Panc1 (cell line): ENCODE data around the gene ANTXR1. TPM values are rescaled to one million over a fixed set of nuclear protein-coding genes. Genes with fewer than 3 reads are reported as not detected.
A peak's percentile ranks its signal among the peaks of the same experiment; 100 is the strongest.

ENCODE experiments used
- ATAC-seq: fragments of 200-7000 bp; cut with Tn5 transposase; 2 replicates; pipeline ENCODE4 v1.9.1; 2020; ENCODE audit warnings: mild to moderate bottlenecking, moderate library complexity
- BruUV-seq: library from RNA; stranded (reverse); fragments of 400-500 nt; replicated peaks from 2 replicates; lab custom pipeline; 2021; lab: Mats Ljungman, UMichigan
- CTCF ChIA-PET: fragments of 300-600 bp; sonication (Branson Sonifier 250); formaldehyde crosslinking; loops from one replicate; lab custom pipeline; 2022; ENCODE audit warnings: antibody characterized with exemption; lab: Charles Lee
- POLR2A ChIA-PET: fragments of 300-600 bp; sonication (Branson Sonifier 250); formaldehyde crosslinking; loops from one replicate; lab custom pipeline; 2022; ENCODE audit warnings: antibody characterized with exemption; lab: Charles Lee
- DNase-seq: peaks from one replicate; pipeline ENCODE4 v3.0.0-alpha.2; 2010; ENCODE audit warnings: low read depth, low spot score
- H3K27ac ChIP-seq: 2 replicates; pipeline ENCODE4 v1.5.1; 2011; ENCODE audit warnings: mild to moderate bottlenecking, low read length, inconsistent platforms
- H3K27me3 ChIP-seq: fragments of 200-500 bp; sonication (Bioruptor generic); 2 replicates; pipeline ENCODE4 v1.6.0; 2014; ENCODE audit warnings: low read length, inconsistent platforms; ENCODE audit not compliant: control insufficient read depth, insufficient read depth
- H3K36me3 ChIP-seq: fragments of 200-500 bp; sonication (Bioruptor generic); 2 replicates; pipeline ENCODE4 v1.5.1; 2014; ENCODE audit warnings: inconsistent platforms, mild to moderate bottlenecking, low read length, moderate library complexity; ENCODE audit not compliant: control insufficient read depth, insufficient read depth
- H3K4me1 ChIP-seq: 2 replicates; pipeline ENCODE4 v1.5.1; 2011; ENCODE audit warnings: inconsistent platforms, mild to moderate bottlenecking, low read length, moderate library complexity; ENCODE audit not compliant: control insufficient read depth, insufficient read depth
- H3K4me3 ChIP-seq, 2 experiments: 2 replicates each; pipeline ENCODE4 v1.5.1; 2011 to 2012; ENCODE audit warnings: low read depth in 2 of 2, low read length in 2 of 2, mild to moderate bottlenecking in 2 of 2, inconsistent platforms in 1 of 2, moderate library complexity in 1 of 2
- H3K9me3 ChIP-seq: fragments of 200-500 bp; sonication (Bioruptor generic); 2 replicates; pipeline ENCODE4 v1.5.1; 2014; ENCODE audit warnings: low read depth, mild to moderate bottlenecking, inconsistent platforms, low read length, moderate library complexity; ENCODE audit not compliant: control insufficient read depth, insufficient read depth
- POLR2AphosphoS5 ChIP-seq: IDR thresholded peaks from 2 replicates; pipeline ENCODE4 v1.6.1; 2012; ENCODE audit warnings: mild to moderate bottlenecking, low read depth, low read length, moderate library complexity
- SIN3A ChIP-seq: IDR thresholded peaks from 2 replicates; pipeline ENCODE4 v1.6.1; 2012; ENCODE audit warnings: low read depth, mild to moderate bottlenecking, low read length, moderate library complexity, borderline replicate concordance; ENCODE audit not compliant: insufficient read depth
- TCF7L2 ChIP-seq: IDR thresholded peaks from 2 replicates; pipeline ENCODE4 v1.6.1; 2011; ENCODE audit warnings: mild to moderate bottlenecking, low read depth, low read length, inconsistent platforms
- in situ Hi-C: cut with HindIII; loops from 2 replicates; pipeline ENCODE4 v1.10.0; 2016; ENCODE audit warnings: low sequenced_read_pairs, low pct_unique_long_range_greater_than_20kb
- intact Hi-C: fragments of 100-400 bp; cut with micrococcal nuclease; formaldehyde crosslinking; loops from one replicate; pipeline ENCODE4 v1.10.0; 2022; ENCODE audit not compliant: unreplicated experiment
- total RNA-seq: library from RNA; stranded (reverse); gene quantifications from one replicate; pipeline ENCODE4 v1.2.1, GENCODE V29; 2021; ENCODE audit not compliant: unreplicated experiment
- TF ChIP-seq, protein P1 (sequence below): fragments of 450-650 bp; IDR thresholded peaks from 2 replicates; pipeline ENCODE4 v1.5.1; 2017; ENCODE audit warnings: mild to moderate bottlenecking
- TF ChIP-seq, protein P2 (sequence below), 2 experiments: IDR thresholded peaks; 2 replicates each; pipeline ENCODE4 v1.6.1; 2011 to 2012; ENCODE audit warnings: low read depth in 2 of 2, control low read depth in 1 of 2, low read length in 1 of 2, mild to moderate bottlenecking in 1 of 2, moderate library complexity in 1 of 2; ENCODE audit not compliant: insufficient read depth in 1 of 2

ANTXR1 gene
- total RNA-seq, 1 experiment from 2014 or later, result 132 TPM

DNA sequence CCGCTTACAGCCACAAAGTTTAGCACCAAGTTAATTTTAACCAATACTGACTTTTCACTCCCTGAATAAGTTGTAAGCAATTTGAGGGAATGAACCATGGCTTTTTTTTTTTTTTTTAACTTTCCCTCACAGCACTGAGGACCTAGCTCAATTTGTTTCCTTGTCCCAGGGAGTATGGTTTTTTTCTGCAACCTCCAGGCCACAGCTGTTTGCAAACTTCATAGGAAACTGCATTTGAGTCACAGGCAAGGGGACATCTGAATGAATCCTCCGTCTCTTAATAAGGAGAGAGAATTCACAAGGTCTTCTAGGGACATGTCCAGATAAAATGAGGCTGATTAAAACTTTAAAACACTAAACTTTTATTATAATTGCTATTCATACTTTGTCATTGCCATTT is 192.5 kb downstream of the ANTXR1 start:
- Histone ChIP-seq H3K27ac (no peak overlapping the region), H3K36me3 (no peaks in the 10 kb centered on the region), H3K4me1 (no peaks in the 10 kb centered on the region), H3K9me3 (peaks cover 6% of the 10 kb centered on the region; the same call in 1 of the 2 replicates), H3K4me3 (no peak overlapping the region), H3K27me3 (no peaks in the 10 kb centered on the region)
- DNase-seq (no peak), ATAC-seq (no peak)
- intact Hi-C loops, result no loop called here
- TF ChIP-seq, protein P1, sequence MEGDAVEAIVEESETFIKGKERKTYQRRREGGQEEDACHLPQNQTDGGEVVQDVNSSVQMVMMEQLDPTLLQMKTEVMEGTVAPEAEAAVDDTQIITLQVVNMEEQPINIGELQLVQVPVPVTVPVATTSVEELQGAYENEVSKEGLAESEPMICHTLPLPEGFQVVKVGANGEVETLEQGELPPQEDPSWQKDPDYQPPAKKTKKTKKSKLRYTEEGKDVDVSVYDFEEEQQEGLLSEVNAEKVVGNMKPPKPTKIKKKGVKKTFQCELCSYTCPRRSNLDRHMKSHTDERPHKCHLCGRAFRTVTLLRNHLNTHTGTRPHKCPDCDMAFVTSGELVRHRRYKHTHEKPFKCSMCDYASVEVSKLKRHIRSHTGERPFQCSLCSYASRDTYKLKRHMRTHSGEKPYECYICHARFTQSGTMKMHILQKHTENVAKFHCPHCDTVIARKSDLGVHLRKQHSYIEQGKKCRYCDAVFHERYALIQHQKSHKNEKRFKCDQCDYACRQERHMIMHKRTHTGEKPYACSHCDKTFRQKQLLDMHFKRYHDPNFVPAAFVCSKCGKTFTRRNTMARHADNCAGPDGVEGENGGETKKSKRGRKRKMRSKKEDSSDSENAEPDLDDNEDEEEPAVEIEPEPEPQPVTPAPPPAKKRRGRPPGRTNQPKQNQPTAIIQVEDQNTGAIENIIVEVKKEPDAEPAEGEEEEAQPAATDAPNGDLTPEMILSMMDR, result no peak
- TF ChIP-seq, protein P2, sequence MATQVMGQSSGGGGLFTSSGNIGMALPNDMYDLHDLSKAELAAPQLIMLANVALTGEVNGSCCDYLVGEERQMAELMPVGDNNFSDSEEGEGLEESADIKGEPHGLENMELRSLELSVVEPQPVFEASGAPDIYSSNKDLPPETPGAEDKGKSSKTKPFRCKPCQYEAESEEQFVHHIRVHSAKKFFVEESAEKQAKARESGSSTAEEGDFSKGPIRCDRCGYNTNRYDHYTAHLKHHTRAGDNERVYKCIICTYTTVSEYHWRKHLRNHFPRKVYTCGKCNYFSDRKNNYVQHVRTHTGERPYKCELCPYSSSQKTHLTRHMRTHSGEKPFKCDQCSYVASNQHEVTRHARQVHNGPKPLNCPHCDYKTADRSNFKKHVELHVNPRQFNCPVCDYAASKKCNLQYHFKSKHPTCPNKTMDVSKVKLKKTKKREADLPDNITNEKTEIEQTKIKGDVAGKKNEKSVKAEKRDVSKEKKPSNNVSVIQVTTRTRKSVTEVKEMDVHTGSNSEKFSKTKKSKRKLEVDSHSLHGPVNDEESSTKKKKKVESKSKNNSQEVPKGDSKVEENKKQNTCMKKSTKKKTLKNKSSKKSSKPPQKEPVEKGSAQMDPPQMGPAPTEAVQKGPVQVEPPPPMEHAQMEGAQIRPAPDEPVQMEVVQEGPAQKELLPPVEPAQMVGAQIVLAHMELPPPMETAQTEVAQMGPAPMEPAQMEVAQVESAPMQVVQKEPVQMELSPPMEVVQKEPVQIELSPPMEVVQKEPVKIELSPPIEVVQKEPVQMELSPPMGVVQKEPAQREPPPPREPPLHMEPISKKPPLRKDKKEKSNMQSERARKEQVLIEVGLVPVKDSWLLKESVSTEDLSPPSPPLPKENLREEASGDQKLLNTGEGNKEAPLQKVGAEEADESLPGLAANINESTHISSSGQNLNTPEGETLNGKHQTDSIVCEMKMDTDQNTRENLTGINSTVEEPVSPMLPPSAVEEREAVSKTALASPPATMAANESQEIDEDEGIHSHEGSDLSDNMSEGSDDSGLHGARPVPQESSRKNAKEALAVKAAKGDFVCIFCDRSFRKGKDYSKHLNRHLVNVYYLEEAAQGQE (IDR thresholded peaks at IDR 0.05; ENCODE audit: insufficient read depth in 1 of 2, low read depth in 2 of 2, low read length in 1 of 2), result no peak
- TF ChIP-seq POLR2AphosphoS5, result no peak
- no peak for TF ChIP-seq TCF7L2
- TF ChIP-seq SIN3A, result no peak
- ChIA-PET CTCF (no interaction called here), POLR2A (no interaction called here)
- in situ Hi-C loops, result no loop called here
- BruUV-seq, result no TSS peak

DNA sequence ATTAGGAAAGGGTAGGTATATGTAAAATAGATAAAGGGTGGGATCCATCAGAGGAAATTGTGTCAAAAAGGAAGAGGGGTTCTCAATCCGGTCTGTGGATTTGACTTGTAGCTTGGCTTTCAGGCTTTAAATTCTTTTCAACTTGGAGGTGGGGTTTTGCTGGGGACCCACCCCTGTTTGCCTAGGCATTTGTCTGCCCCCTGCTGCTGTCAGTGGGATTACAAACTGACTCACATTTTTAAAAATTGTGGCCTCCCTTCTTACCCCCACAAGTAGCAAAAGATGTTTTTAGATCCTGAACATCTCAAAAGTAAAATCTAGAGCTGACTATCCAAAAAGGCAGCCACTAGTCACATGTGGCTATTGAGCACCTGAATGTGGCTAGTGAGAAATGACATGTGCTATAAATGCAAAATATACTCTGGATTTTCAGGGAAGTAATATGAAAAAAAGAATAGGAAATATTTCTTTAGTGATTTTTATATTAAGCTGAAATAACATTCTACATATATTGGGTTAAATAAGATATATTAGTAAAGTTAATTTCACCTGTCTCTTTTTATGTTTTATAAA is 195.1 kb downstream of the ANTXR1 start:
- ChIA-PET CTCF (no interaction called here), POLR2A (no interaction called here)
- ATAC-seq (no peak), DNase-seq (no peak)
- no TSS peak for BruUV-seq
- Histone ChIP-seq H3K27ac (no peak overlapping the region), H3K9me3 (peaks cover 6% of the 10 kb centered on the region; the same call in 1 of the 2 replicates), H3K36me3 (no peaks in the 10 kb centered on the region), H3K4me3 (no peak overlapping the region), H3K27me3 (no peaks in the 10 kb centered on the region), H3K4me1 (no peaks in the 10 kb centered on the region)
- TF ChIP-seq, protein P1, result peak; percentile 26
- no peak for TF ChIP-seq TCF7L2
- in situ Hi-C loops (no loop called here), intact Hi-C loops (no loop called here)
